ENCODE measurements around the gene CLCNKB.

Gene CLCNKB

DNA sequence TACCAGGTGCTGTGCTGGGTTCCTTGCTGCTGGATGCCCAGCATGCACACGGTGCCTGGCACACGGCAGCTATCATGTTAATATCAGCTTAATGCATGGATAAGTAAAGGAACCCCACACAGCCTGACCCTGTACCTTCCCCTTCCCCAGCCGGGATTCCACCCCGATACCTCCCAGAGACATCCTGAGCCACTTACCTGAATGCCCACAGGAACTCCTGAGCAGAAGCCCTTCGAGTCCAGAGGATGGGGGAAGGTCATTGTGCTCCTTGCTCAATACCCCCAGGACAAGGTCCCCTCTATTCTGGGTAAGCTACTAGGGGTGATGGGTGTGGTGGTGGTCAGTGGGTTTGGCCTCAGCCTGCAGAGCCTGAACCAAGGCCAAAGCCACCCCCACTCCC lies 28.5 kb downstream of the CLCNKB start:
- Histone ChIP-seq H3K4me3 (ENCODE audit: low read length) (no peak overlapping the region), H3K4me1 (ENCODE audit: control insufficient read depth, insufficient read depth, low read length) (peaks cover 26% of the 10 kb centered on the region), H3K9ac (ENCODE audit: low read length) (no peak overlapping the region), H3K9me3 (ENCODE audit: control insufficient read depth, low read length) (no peaks in the 10 kb centered on the region), H3K27me3 (replicated peaks; ENCODE audit: control insufficient read depth, insufficient read depth, low read length) (peaks cover 3% of the 10 kb centered on the region), H3K36me3 (ENCODE audit: control insufficient read depth, insufficient read depth, low read length, severe bottlenecking) (no peaks in the 10 kb centered on the region)
- no peak for DNase-seq (ENCODE audit: low read depth)

DNA sequence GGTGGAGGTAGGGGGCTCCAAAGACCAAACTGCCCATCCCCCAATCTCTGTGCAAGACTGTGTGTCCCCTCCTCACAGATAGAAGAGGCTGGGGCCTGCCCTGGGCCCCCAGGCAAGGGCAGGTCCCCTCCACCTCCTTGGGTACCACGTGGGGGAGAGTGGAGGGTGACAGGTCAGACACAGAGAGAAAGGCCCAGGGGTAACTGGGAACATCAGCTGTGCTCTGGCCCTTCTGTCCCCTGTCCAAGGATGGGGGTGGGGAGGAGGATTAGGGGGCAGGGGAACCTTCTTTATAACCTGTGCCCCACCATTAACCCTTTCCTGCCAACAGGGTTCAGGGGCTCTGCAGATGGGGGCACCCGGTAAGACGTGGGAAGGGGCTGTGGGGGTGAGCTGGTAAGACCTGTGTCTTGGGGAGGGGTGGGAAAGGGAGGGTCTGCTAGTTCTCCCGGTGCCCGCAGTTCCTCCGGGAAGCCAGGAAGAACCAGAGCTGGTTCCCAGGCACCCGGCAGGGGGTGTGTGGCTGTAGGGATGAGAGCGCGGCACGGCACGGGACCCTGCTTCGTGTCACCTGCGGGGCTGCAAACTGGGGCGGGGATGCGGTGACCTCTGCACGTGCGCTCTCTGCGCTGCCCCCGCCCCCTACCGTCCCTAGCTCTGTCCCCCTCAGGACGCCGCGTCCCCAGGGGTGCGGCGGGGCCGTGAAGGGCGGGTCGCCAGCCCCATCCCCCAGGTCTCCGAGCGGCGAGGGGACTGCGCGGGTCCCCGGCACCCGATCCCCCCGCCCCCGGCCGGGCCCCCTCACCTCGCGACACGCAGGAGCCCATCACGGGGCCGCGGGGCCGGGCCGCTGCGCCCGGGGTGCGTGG lies 29.3 kb downstream of the CLCNKB start:
- H3K27me3 ChIP-seq (replicated peaks; ENCODE audit: control insufficient read depth, insufficient read depth, low read length), result peaks cover 3% of the 10 kb centered on the region
- H3K4me3 ChIP-seq (ENCODE audit: low read length), result no peak overlapping the region

DNA sequence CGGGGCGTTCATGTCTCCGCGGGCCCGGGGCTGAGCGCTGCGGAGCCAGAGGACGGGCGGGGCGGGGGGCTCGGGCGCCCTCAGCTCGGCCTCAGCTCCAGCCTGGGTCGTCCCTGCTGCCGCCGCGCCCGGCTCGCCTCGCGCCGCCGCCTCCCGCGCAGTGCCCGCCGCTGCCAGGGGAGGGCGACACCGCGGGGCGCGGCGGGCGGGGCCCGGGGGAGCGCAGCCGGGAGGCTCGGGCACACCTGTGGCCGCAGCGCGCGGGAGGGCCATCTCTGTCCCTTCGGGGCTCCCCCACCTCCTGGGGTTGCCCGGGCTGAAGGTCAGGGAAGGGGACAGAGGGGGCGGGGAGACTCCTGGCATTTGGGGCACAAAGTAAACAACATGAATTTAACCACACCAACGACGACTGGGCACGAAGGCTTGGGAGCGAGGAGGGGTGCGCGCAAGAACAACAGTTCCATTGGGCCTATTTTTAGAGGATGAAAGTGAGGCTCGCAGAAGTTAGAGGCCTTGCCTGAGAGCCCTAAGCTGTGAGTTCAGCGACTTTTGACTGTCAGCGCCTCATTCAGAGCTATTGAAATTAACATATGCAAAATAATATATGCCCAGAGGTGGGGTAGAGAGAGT lies 30.0 kb downstream of the CLCNKB start, which contains the start of gene FAM131C:
Gene FAM131C (minus strand): TSS at position 162 of the 630 bp plus-strand sequence. CDS start 209 bp downstream, outside the sequence.
- Histone ChIP-seq H3K9me3 (ENCODE audit: control insufficient read depth, low read length) (no peaks in the 10 kb centered on the region), H3K4me1 (ENCODE audit: control insufficient read depth, insufficient read depth, low read length) (peaks cover 21% of the 10 kb centered on the region), H3K9ac (ENCODE audit: low read length) (no peak within 1 kb of the TSS), H3K27me3 (replicated peaks; ENCODE audit: control insufficient read depth, insufficient read depth, low read length) (peaks cover 3% of the 10 kb centered on the region), H3K36me3 (ENCODE audit: control insufficient read depth, insufficient read depth, low read length, severe bottlenecking) (no peaks in the 10 kb centered on the region), H3K4me3 (ENCODE audit: low read length) (no peak within 1 kb of the TSS)
- peak; percentile 71 for DNase-seq (ENCODE audit: low read depth)

More for the DNA sequence above, 29.3 kb downstream of the CLCNKB start:
- DNase-seq (ENCODE audit: low read depth), result peak; percentile 30
- Histone ChIP-seq H3K36me3 (ENCODE audit: control insufficient read depth, insufficient read depth, low read length, severe bottlenecking) (no peaks in the 10 kb centered on the region), H3K9me3 (ENCODE audit: control insufficient read depth, low read length) (no peaks in the 10 kb centered on the region), H3K4me1 (ENCODE audit: control insufficient read depth, insufficient read depth, low read length) (peaks cover 26% of the 10 kb centered on the region), H3K9ac (ENCODE audit: low read length) (no peak overlapping the region)

GRCh38 chr1:16074217-16074616 lies 30.6 kb downstream of the CLCNKB start:
- no peak for DNase-seq (ENCODE audit: low read depth)
- Histone ChIP-seq H3K9ac (ENCODE audit: low read length) (no peak overlapping the region), H3K36me3 (ENCODE audit: control insufficient read depth, insufficient read depth, low read length, severe bottlenecking) (no peaks in the 10 kb centered on the region), H3K9me3 (ENCODE audit: control insufficient read depth, low read length) (no peaks in the 10 kb centered on the region), H3K4me3 (ENCODE audit: low read length) (no peak overlapping the region), H3K4me1 (ENCODE audit: control insufficient read depth, insufficient read depth, low read length) (peaks cover 24% of the 10 kb centered on the region), H3K27me3 (replicated peaks; ENCODE audit: control insufficient read depth, insufficient read depth, low read length) (peaks cover 3% of the 10 kb centered on the region)

DNA sequence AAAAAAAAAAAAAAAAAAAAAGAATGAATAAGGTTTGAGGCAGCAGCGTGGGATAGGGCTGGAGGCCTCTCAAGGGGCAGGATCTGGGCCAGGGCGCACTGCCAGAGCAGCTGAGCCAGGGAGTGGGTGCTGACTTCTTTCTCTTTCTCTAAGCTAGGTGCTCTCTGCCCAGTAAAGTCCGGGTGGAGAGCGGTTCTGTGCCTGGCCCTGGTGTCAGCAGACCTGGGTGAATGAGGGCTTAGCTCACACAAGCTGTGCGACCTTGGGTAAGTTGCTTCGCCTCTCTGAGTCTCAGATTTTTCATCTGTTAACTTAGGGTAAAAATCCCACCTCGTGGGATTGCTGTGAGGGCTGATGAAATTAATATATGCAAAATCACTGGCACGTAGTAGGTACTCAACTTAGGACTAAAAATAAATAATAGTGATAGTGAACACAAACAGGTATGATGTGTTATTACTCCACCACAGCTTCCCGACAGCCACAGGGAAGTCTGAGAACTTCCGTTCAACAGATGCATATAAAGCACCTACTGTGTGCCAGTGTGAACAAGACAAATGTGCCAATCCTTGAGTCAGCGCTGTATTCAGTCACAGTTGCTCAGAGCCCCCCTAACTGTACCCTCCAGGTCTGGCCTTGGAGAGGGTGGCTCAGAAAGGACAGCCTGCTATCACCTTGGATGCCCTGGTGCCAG lies 31.9 kb downstream of the CLCNKB start:
- DNase-seq (ENCODE audit: low read depth), result peak; percentile 66
- H3K4me3 ChIP-seq (ENCODE audit: low read length), result no peak overlapping the region
- H3K36me3 ChIP-seq (ENCODE audit: control insufficient read depth, insufficient read depth, low read length, severe bottlenecking), result no peaks in the 10 kb centered on the region
- H3K9ac ChIP-seq (ENCODE audit: low read length), result no peak overlapping the region
- H3K9me3 ChIP-seq (ENCODE audit: control insufficient read depth, low read length), result no peaks in the 10 kb centered on the region
- peaks cover 25% of the 10 kb centered on the region for H3K4me1 ChIP-seq (ENCODE audit: control insufficient read depth, insufficient read depth, low read length)
- H3K27me3 ChIP-seq (replicated peaks; ENCODE audit: control insufficient read depth, insufficient read depth, low read length), result peaks cover 3% of the 10 kb centered on the region

GRCh38 chr1:16076031-16076864 lies 32.7 kb downstream of the CLCNKB start:
- H3K9ac ChIP-seq (ENCODE audit: low read length), result no peak overlapping the region
- no peak overlapping the region for H3K4me3 ChIP-seq (ENCODE audit: low read length)
- H3K4me1 ChIP-seq (ENCODE audit: control insufficient read depth, insufficient read depth, low read length), result peaks cover 25% of the 10 kb centered on the region
- peaks cover 3% of the 10 kb centered on the region for H3K27me3 ChIP-seq (replicated peaks; ENCODE audit: control insufficient read depth, insufficient read depth, low read length)
- H3K36me3 ChIP-seq (ENCODE audit: control insufficient read depth, insufficient read depth, low read length, severe bottlenecking), result no peaks in the 10 kb centered on the region
- no peaks in the 10 kb centered on the region for H3K9me3 ChIP-seq (ENCODE audit: control insufficient read depth, low read length)
- DNase-seq (ENCODE audit: low read depth), result peak; percentile 69

- Histone ChIP-seq H3K9me3 (ENCODE audit: control insufficient read depth, low read length) (no peaks in the 10 kb centered on the region), H3K4me3 (ENCODE audit: low read length) (no peak overlapping the region), H3K27me3 (replicated peaks; ENCODE audit: control insufficient read depth, insufficient read depth, low read length) (peaks cover 3% of the 10 kb centered on the region), H3K9ac (ENCODE audit: low read length) (no peak overlapping the region), H3K4me1 (ENCODE audit: control insufficient read depth, insufficient read depth, low read length) (peaks cover 25% of the 10 kb centered on the region), H3K36me3 (ENCODE audit: control insufficient read depth, insufficient read depth, low read length, severe bottlenecking) (no peaks in the 10 kb centered on the region)
- peak; percentile 68 for DNase-seq (ENCODE audit: low read depth)
Measured at GRCh38 chr1:16076865-16077238, 33.3 kb downstream of the CLCNKB start.

- Histone ChIP-seq H3K4me3 (ENCODE audit: low read length) (no peak overlapping the region), H3K9me3 (ENCODE audit: control insufficient read depth, low read length) (no peaks in the 10 kb centered on the region), H3K4me1 (ENCODE audit: control insufficient read depth, insufficient read depth, low read length) (peaks cover 25% of the 10 kb centered on the region), H3K9ac (ENCODE audit: low read length) (no peak overlapping the region), H3K27me3 (replicated peaks; ENCODE audit: control insufficient read depth, insufficient read depth, low read length) (no peaks in the 10 kb centered on the region), H3K36me3 (ENCODE audit: control insufficient read depth, insufficient read depth, low read length, severe bottlenecking) (no peaks in the 10 kb centered on the region)
- no peak for DNase-seq (ENCODE audit: low read depth)
Measured at GRCh38 chr1:16077406-16078245, 34.0 kb downstream of the CLCNKB start.

GRCh38 chr1:16078925-16079656 lies 35.5 kb downstream of the CLCNKB start:
- Histone ChIP-seq H3K4me3 (ENCODE audit: low read length) (no peak overlapping the region), H3K27me3 (replicated peaks; ENCODE audit: control insufficient read depth, insufficient read depth, low read length) (no peaks in the 10 kb centered on the region), H3K9me3 (ENCODE audit: control insufficient read depth, low read length) (no peaks in the 10 kb centered on the region), H3K9ac (ENCODE audit: low read length) (no peak overlapping the region), H3K4me1 (ENCODE audit: control insufficient read depth, insufficient read depth, low read length) (peaks cover 22% of the 10 kb centered on the region), H3K36me3 (ENCODE audit: control insufficient read depth, insufficient read depth, low read length, severe bottlenecking) (no peaks in the 10 kb centered on the region)
- DNase-seq (ENCODE audit: low read depth), result peak; percentile 91
